ENCODE data around the gene INS.
"Not testable (repeated sequence)": the region's sequence is repeated elsewhere in the genome, so short reads cannot be mapped to it uniquely, and the experiment has no call there.

The INS gene

DNA sequence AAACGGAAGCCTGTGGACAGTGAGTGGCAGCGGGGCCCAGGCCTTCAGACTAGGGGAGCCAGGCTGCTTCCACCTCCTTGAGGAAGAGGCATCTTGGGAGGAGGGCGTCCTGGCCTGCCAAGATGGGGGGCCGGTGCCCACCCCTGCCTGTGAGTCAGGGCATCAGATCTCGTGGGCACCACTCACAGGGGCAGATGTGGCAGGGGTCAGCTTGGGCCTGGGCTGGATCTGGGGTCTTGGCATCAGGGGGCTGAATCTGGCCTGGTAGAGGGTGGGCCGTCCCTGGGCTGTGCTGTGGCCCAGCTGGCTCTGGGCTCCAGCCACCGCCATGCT, 34.7 kb upstream of the INS start:
- Histone ChIP-seq H3K36me3 (ENCODE audit: control insufficient read depth, insufficient read depth, low read length) (no peaks in the 10 kb centered on the region), H3K27ac (ENCODE audit: low read depth, low read length) (no peak overlapping the region), H3K4me3 (ENCODE audit: low read length) (no peak overlapping the region), H3K9ac (ENCODE audit: low read length) (no peak overlapping the region), H3K4me1 (ENCODE audit: control insufficient read depth, insufficient read depth, low read length) (no peaks in the 10 kb centered on the region), H3K27me3 (ENCODE audit: control insufficient read depth, insufficient read depth, low read length) (no peaks in the 10 kb centered on the region)

- no peak overlapping the region for H3K9ac ChIP-seq (ENCODE audit: low read length)
- H3K36me3 ChIP-seq (ENCODE audit: control insufficient read depth, insufficient read depth, low read length), result no peaks in the 10 kb centered on the region
Observed at GRCh38 chr11:2194877-2195755, 34.1 kb upstream of the INS start.

GRCh38 chr11:2193888-2194595, 33.0 kb upstream of the INS start:
- not testable (repeated sequence) for H3K27ac ChIP-seq (ENCODE audit: low read depth, low read length); H3K4me3 ChIP-seq (ENCODE audit: low read length); H3K27me3 ChIP-seq (ENCODE audit: control insufficient read depth, insufficient read depth, low read length); H3K4me1 ChIP-seq (ENCODE audit: control insufficient read depth, insufficient read depth, low read length); H3K9ac ChIP-seq (ENCODE audit: low read length); H3K36me3 ChIP-seq (ENCODE audit: control insufficient read depth, insufficient read depth, low read length)

More at GRCh38 chr11:2194877-2195755, 34.1 kb upstream of the INS start:
- H3K27ac ChIP-seq (ENCODE audit: low read depth, low read length), result no peak overlapping the region
- H3K4me3 ChIP-seq (ENCODE audit: low read length), result no peak overlapping the region
- H3K27me3 ChIP-seq (ENCODE audit: control insufficient read depth, insufficient read depth, low read length), result peaks cover 4% of the 10 kb centered on the region
- no peaks in the 10 kb centered on the region for H3K4me1 ChIP-seq (ENCODE audit: control insufficient read depth, insufficient read depth, low read length)

GRCh38 chr11:2193099-2193887, 32.3 kb upstream of the INS start:
- Histone ChIP-seq H3K4me1 (ENCODE audit: control insufficient read depth, insufficient read depth, low read length) (no peaks in the 10 kb centered on the region), H3K36me3 (ENCODE audit: control insufficient read depth, insufficient read depth, low read length) (no peaks in the 10 kb centered on the region), H3K9ac (ENCODE audit: low read length) (no peak overlapping the region), H3K27me3 (ENCODE audit: control insufficient read depth, insufficient read depth, low read length) (peaks cover 4% of the 10 kb centered on the region), H3K27ac (ENCODE audit: low read depth, low read length) (no peak overlapping the region), H3K4me3 (ENCODE audit: low read length) (no peak overlapping the region)

GRCh38 chr11:2192435-2192834, 31.4 kb upstream of the INS start:
- H3K27ac ChIP-seq (ENCODE audit: low read depth, low read length), result no peak overlapping the region
- no peak overlapping the region for H3K9ac ChIP-seq (ENCODE audit: low read length)
- H3K36me3 ChIP-seq (ENCODE audit: control insufficient read depth, insufficient read depth, low read length), result no peaks in the 10 kb centered on the region
- H3K27me3 ChIP-seq (ENCODE audit: control insufficient read depth, insufficient read depth, low read length), result peaks cover 4% of the 10 kb centered on the region
- no peak overlapping the region for H3K4me3 ChIP-seq (ENCODE audit: low read length)
- H3K4me1 ChIP-seq (ENCODE audit: control insufficient read depth, insufficient read depth, low read length), result no peaks in the 10 kb centered on the region

GRCh38 chr11:2191883-2192282, 30.9 kb upstream of the INS start:
- H3K4me1 ChIP-seq (ENCODE audit: control insufficient read depth, insufficient read depth, low read length), result no peaks in the 10 kb centered on the region
- H3K4me3 ChIP-seq (ENCODE audit: low read length), result no peak overlapping the region
- no peak overlapping the region for H3K9ac ChIP-seq (ENCODE audit: low read length)
- H3K27me3 ChIP-seq (ENCODE audit: control insufficient read depth, insufficient read depth, low read length), result peaks cover 4% of the 10 kb centered on the region
- H3K36me3 ChIP-seq (ENCODE audit: control insufficient read depth, insufficient read depth, low read length), result no peaks in the 10 kb centered on the region
- no peak overlapping the region for H3K27ac ChIP-seq (ENCODE audit: low read depth, low read length)

DNA sequence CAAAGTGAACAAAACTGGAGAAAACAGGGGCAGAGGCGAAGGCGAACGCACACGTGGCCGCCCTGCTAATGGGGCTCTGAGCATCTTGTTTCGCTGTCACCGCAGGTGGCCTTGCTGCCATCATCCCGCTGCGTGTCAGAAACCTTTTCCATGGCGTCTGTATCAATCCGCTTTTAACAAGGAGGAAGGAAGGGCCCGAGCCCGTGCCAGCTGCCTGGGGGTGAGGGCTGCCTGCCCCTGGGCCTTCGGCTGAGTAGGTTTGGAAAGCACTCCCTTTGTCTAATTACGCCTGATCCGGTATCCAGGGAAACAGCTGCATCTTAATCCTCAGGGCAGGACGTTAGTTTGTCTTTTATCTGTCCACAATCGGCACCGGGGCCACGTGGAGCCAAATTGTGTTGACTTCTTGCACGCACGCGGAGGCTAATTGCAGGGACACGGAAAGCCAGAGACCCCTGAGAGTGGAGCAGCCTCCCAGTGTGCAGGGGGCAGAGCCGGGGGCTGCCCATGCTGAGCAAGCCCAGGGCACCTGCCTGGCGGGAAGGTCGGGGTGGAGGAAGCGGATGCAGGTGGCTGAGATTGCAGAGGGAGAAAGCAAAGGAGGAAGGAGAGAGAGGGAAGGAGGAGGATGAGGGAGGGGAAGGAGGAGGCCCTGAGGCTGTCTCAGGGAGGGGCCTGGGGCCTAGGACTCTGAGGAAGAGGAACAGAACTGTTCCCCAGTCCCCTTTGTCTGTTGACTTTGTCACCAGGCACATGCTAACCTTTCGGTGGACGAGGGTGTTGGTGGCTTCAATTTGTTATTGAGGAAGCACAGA, 29.9 kb upstream of the INS start:
- no peak overlapping the region for H3K27ac ChIP-seq (ENCODE audit: low read depth, low read length)
- H3K4me1 ChIP-seq (ENCODE audit: control insufficient read depth, insufficient read depth, low read length), result no peaks in the 10 kb centered on the region
- no peak overlapping the region for H3K4me3 ChIP-seq (ENCODE audit: low read length)
- no peaks in the 10 kb centered on the region for H3K36me3 ChIP-seq (ENCODE audit: control insufficient read depth, insufficient read depth, low read length)
- no peak overlapping the region for H3K9ac ChIP-seq (ENCODE audit: low read length)
- peaks cover 8% of the 10 kb centered on the region for H3K27me3 ChIP-seq (ENCODE audit: control insufficient read depth, insufficient read depth, low read length)

GRCh38 chr11:2189938-2190656, 29.1 kb upstream of the INS start:
- no peak overlapping the region for H3K9ac ChIP-seq (ENCODE audit: low read length)
- peaks cover 13% of the 10 kb centered on the region for H3K27me3 ChIP-seq (ENCODE audit: control insufficient read depth, insufficient read depth, low read length)
- no peak overlapping the region for H3K4me3 ChIP-seq (ENCODE audit: low read length)
- no peaks in the 10 kb centered on the region for H3K4me1 ChIP-seq (ENCODE audit: control insufficient read depth, insufficient read depth, low read length)
- no peak overlapping the region for H3K27ac ChIP-seq (ENCODE audit: low read depth, low read length)
- no peaks in the 10 kb centered on the region for H3K36me3 ChIP-seq (ENCODE audit: control insufficient read depth, insufficient read depth, low read length)

GRCh38 chr11:2188745-2189144, 27.7 kb upstream of the INS start:
- Histone ChIP-seq H3K9ac (ENCODE audit: low read length) (no peak overlapping the region), H3K36me3 (ENCODE audit: control insufficient read depth, insufficient read depth, low read length) (no peaks in the 10 kb centered on the region), H3K4me1 (ENCODE audit: control insufficient read depth, insufficient read depth, low read length) (no peaks in the 10 kb centered on the region), H3K27ac (ENCODE audit: low read depth, low read length) (no peak overlapping the region), H3K4me3 (ENCODE audit: low read length) (no peak overlapping the region), H3K27me3 (ENCODE audit: control insufficient read depth, insufficient read depth, low read length) (peaks cover 13% of the 10 kb centered on the region)

- H3K4me3 ChIP-seq (ENCODE audit: low read length), result no peak overlapping the region
- no peaks in the 10 kb centered on the region for H3K36me3 ChIP-seq (ENCODE audit: control insufficient read depth, insufficient read depth, low read length)
- no peaks in the 10 kb centered on the region for H3K4me1 ChIP-seq (ENCODE audit: control insufficient read depth, insufficient read depth, low read length)
- H3K27me3 ChIP-seq (ENCODE audit: control insufficient read depth, insufficient read depth, low read length), result peaks cover 13% of the 10 kb centered on the region
- H3K9ac ChIP-seq (ENCODE audit: low read length), result no peak overlapping the region
- no peak overlapping the region for H3K27ac ChIP-seq (ENCODE audit: low read depth, low read length)
Observed at GRCh38 chr11:2187280-2187707, 26.3 kb upstream of the INS start.

DNA sequence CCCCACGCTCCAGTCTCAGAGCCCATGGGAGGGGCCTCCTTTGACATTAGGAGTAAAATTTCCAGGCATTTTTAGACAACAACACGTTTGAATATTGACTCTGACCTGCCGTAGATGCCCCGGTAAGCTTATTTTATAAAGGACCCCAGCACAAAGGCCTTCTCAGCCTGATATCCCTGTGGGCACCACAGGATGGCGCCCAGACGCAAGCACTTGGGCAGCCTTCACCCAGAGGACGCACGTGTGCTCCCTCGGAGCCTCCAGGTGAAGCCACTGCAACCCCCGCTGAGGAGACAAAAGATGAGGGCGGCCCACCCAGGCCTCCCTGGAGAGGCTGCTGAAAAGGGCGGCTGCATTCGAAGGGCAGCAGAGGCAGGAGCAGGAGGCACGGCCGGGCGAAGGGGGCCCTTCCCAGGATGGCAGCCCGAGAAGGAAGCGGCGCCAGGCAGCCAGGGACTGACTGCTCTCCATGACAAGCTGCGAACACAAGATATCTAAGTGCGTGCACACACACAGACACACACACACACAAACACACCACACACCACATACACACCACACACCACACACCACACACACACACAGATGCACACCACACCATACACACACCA, 25.8 kb upstream of the INS start:
- Histone ChIP-seq H3K27ac (ENCODE audit: low read depth, low read length) (no peak overlapping the region), H3K4me1 (ENCODE audit: control insufficient read depth, insufficient read depth, low read length) (no peaks in the 10 kb centered on the region), H3K9ac (ENCODE audit: low read length) (no peak overlapping the region), H3K4me3 (ENCODE audit: low read length) (no peak overlapping the region), H3K27me3 (ENCODE audit: control insufficient read depth, insufficient read depth, low read length) (peaks cover 13% of the 10 kb centered on the region), H3K36me3 (ENCODE audit: control insufficient read depth, insufficient read depth, low read length) (no peaks in the 10 kb centered on the region)
